Tibial nerve (tissue), 4 donors: ENCODE measurements around the gene XIST.

Experiments
- CTCF ChIP-seq, 5 experiments: fragments of 200-600 bp in 3 of 5; fragments of 450-650 bp in 2 of 5; sonication (generic) in 3 of 5; IDR thresholded peaks; one replicate each; pipeline ENCODE4 v1.5.1; 2016 to 2019; ENCODE audit warnings: antibody characterized with exemption in 5 of 5, mild to moderate bottlenecking in 3 of 5, moderate library complexity in 2 of 5
- EP300 ChIP-seq, 2 donors: sonication (generic); formaldehyde crosslinking; IDR thresholded peaks; one replicate each; pipeline ENCODE4 v1.6.1; 2017; ENCODE audit warnings: antibody characterized with exemption in 2 of 2, mild to moderate bottlenecking in 1 of 2
- POLR2A ChIP-seq, 2 donors: fragments of 450-650 bp; IDR thresholded peaks; one replicate each; pipeline ENCODE4 v1.6.1; 2017; ENCODE audit warnings: antibody characterized with exemption in 2 of 2, mild to moderate bottlenecking in 2 of 2, moderate library complexity in 2 of 2

DNA sequence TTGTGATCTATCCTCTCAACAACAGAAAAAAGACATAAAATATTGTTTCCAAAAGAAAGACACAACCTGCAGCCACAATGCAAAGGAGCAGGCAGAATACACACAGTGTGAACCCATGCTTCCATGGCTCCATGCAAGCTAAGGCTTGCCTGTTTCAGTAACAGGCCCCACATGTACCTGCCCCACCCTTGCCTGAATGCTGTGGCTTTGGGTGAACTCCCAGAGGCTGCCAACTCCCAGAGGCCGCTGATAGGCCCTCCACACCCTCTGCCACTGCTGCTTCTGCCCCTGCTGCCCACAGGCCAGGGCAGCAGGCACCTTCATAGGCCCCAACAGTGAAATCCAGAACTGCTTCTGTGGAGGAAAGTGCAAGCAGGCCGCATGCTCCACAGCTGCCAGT is 24.4 kb upstream of the XIST start:
- no peak for TF ChIP-seq CTCF (IDR thresholded peaks at IDR 0.05)
- TF ChIP-seq POLR2A (IDR thresholded peaks at IDR 0.05) = no peak
- TF ChIP-seq EP300 (IDR thresholded peaks at IDR 0.05) = no peak
